Hindlimb muscle (tissue), 1 donor: Measurements from ENCODE around the gene FOXC1. TPM values are rescaled to one million over a fixed set of nuclear protein-coding genes. Genes with fewer than 3 reads are reported as not detected.

Source experiments
- DNase-seq: peaks from one replicate; pipeline ENCODE4 v3.0.0-alpha.2; 2013
- polyA plus RNA-seq: library from polyadenylated mRNA; unstranded; fragments of 120-200 nt; gene quantifications from one replicate; pipeline ENCODE4 v1.2.1, GENCODE V29; 2013; ENCODE audit not compliant: insufficient read length

The FOXC1 gene
- polyA plus RNA-seq, 1 donor = 2.0 TPM

DNA sequence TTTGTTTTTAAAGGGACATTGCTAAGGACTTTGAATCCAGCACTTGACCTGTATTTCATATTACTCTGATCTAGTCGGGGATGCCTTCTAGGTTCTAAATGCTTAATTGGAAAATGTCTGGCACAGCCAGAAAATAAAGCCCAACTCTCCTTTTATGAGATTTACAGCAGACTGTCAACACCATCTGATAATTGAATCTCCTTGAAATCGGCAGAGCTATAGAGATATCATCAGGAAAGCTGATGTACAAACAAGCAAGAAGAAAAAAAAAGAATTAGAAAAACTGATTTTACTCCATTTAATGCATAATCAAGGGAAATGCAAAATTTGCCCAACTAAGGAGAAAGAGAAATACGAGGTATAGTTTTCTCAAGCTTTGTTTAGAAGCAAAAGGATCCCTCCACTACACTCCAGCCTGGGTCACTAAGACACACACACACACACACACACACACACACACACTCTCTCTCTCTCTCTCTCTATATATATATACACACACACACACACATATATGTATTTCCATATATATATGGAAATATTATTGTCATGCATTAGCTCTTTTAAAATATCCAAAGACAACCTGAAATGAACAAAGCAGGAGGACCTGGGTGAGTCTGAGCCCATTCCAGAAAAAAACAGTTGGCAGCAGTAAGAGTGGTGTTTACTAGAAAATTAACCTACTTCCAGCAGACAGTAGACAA, 9.5 kb upstream of the FOXC1 start:
- DNase-seq = no peak

DNA sequence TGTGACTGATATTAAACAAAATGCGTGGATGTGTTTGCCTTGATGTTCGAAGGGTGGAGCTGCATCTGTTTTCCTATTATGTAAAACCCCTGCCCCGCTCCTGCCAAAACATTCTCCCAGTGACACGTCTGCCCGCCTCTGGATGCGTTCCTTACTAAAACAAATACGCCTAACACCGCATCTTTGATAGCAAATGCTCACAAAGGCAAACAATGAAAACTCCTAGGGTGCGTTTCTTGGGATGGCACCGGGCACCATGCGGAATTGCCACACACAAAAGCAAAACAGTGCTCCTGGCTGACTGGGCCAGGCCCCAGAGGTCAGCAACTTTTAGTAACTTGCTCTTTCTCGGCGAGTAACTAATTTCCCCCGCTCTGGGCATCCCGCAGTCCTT, 9.0 kb upstream of the FOXC1 start:
- DNase-seq = no peak

DNA sequence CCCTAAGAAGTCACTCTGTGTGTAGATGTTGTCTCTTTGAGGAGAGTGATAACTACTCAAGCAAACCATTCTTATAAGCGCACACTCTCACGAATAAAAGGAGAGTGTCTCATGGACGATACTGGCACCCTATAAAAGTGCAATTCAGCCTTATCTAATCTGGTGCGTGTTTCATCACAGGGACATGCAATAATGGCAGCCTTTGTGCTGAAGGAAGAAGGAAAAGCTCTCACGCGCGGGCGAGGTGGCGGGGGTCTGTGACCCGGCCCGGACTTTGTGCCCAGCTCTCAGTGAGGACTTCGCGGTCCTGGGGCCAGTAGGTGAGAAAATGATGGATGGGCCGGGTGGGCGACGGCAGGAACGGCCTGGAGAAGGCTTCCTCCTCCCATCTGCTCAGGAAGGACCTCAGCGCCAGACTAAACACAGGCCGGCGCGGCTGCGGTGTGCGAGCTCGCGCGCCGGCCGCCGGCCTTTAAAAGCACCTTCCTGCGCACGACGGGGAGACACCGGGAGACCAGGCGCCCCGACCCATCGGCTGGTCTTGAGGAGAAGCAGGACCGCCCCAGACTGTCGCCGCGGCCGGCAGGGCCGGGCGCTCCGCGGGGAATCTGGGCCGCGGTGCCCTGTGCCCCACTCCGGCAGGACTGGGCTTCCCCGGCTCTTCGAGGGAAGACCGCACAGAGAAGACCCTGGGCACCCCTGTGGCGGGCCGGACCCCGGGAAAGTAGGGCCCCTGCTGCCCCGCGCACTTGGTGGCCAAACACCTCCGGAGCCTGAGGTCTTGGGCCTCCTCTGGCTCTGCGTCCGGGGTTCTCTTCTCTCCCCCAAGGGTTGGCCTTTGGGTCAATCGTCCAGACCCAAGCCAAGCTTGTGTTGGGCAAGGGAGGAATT, 8.3 kb upstream of the FOXC1 start:
- no peak for DNase-seq

DNA sequence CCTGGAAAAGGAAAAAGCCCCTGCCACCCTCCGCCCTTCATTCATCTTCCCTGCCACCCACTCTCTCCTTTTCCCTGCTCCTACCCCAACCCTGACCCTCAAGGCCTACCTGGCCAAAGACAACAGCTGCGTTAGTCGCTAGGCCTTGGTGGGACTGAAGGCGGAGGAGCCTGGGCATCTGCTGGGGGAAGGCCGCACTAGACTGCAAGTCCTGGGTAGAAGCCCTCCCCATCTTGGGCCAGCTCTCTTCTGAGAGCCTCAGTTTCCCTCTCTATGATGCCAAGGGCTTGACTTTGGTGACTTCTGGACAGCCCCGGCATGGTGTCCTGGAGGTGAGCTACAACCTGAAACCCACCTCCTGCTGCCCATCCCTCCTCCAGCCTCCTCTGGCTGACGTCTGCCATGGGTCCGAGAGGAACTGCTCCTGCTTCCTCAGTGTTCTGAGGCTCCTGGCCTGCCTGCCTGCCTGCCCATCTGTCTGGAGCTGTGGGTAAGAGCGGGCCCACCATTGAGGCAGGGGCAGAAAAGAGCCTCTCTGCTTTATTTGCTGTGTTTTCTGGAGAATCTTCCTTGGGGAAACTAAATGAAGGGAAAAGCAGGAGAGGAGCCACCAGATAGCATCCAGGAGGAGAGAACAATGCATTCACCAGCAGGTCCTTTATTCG, 7.5 kb upstream of the FOXC1 start:
- DNase-seq = no peak

DNA sequence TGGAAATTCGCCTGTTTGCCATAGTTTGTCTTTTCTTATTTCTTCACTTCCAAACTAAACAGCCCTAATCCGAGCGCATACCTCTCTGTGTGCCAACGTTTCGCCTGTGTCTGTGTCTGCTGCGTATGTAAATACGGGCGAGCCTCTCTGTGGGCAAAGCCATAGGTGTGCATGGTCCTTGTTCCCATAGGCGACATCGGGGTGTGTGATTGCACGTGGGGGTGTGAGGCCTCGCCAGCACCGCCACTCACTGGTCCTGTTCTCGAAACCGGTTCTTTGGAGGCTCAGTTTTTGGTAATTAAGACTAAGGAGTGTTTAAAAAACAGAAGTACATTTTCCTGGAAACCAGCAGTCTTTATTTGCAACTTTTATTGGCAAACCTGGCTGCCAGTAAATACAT, 6.0 kb upstream of the FOXC1 start:
- DNase-seq = no peak

DNA sequence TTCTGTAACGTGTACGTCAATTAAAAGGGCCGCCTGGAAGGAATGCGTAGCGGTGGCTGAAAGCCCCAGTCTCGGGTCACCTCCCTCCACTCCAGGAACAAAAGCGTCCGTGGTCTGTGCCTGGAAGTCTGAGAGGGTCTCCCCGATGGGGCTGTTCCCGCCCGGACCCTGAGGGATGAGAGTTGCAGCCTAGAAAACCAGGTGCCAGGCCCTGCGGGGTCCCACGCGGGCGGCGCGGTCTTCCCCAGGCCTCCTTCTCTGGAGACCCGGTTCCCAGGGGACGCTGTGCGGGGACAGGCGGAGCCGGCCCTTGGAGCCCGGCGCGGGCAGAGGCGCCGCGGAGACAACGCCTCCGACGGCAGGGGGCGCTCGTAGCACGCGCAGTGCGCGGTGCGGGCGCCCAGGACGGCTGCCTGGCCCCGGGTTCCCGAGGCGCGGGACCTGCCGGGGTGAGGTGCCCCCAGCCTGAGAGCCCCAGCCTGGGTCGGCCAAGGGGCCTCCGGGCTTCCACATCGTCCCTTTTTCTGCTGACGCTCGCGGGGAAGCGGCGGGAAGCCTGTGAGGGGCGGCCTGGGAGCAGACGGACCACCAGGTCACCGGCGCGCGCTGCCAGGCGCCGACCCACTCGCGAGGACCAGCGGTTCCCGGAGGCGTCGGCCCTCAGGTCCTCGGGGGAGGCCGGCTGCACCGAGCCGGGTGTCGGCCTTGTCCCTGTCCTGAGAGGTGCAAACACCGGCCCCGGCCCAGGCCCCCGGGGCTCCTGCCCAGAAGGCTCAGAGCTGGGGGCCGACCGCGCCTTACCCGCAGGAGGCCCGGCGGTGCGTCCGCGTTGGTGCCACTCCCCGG, 5.3 kb upstream of the FOXC1 start:
- no peak for DNase-seq

DNA sequence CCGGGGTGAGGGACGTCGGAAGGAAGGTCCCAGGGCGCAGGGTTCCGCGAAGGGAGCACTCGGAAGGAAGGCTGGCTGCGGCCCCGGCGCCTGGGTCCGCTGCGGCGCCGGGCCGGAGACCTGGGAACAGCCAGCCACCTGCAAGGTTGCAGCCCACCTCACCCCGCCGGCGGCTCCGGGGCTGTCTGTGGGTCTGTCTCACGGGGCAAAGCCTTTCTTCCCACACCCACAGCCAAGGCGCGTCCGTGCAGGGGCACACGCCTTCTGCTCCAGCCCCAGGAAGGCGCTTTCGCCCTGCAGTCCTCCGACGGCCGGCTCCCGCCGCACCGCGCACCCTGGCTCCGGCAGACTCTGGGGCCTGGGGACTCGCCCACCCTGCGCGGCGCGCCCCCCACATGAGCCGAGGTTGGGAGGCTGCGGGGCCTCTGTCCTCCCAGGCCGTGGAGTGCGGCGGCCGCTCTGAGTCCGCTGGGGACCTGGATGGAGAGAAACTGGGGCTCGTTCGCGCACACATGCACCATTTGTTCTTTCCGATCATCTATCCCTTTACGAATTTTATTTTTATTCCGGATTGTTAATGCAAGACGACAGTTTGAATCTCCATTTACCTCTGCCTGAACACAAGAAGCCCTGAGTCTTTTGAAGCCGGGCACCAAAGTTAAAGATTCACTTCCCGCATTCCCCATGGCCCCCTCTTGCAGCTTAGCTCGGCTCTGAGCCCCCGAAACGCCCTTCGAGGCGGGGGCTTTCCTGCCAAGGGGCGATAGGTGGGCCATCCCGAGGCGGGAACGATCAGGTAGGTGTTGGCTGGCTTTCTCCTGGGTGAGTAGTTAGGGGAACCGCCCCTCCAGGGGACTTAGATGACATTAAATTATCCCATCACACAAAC, 4.5 kb upstream of the FOXC1 start:
- no peak for DNase-seq

DNA sequence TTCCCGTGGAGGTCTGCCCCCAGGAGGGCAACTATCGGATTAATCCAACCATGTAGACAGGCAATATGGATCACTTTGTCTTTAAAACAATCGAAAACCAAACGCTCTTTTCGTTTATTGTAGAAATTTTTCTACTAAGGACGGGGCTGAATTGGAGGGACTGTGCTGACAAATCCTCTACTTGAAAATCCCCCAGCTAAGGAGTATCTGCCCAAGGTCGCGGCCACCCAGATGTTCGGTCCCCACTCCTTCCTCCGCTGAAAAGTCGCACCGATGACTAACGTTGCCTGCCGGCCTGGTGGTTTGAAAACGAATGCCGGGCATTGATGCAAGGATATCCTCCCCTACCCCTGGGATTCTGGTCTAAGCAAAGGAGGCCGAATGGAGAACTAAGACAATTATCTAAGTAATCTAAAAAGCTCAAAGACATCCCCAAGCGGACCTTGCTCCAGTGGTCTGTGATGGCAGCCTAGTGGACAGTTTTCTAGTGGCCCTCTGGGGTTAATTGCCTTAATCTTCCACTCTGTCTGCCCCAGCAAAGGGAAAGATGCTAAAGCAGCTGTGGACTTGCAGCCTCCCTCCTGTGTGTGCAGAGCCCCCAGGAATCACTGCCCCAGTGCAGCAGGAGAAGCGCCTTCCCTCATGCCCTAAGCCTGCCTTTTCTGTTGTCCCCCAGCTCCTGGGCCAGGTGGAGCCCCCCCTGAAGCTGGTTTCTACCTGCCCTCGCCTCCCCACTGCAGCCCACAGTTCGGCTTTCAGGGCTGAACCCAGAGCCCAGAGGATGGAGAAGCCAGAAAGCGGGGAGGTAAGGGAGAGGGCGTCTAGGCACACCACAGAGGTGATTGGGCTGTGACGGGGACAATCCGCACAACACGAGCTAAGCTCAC, 3.6 kb upstream of the FOXC1 start:
- no peak for DNase-seq

DNA sequence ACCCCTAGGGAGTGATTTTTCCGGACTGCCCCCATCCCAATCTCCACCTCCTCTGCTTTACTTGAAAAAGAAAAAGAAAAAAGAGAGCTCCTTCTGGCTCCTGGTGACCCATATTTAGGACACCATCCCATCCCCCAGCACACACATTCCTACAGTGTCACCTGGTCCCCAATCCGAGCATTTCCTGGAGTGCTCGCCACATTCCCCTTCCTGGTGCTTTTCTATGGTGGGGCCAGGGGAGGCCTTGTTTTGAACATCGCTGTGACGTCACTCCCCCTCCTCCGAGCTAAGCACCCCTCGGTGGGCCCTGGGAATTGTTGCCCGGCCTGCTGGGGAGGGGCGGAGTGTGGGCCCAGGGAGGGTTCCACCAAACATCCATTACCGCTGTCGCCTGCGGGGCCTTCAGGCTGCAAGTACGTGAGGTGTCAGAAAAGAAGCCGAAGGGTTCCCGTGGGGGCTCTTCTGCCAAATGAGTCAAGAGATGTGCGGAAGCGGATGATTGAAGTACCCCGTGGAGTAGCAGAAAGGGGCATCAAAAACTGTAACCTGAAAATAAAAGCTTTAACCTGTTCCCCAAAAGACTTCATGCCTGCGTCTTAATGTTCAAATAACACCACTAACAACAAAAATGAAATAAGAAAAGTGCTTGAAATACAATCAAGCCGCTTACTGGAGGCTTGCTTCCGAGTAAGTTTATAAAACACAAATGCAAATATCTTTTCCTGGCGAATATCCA, 2.8 kb upstream of the FOXC1 start:
- DNase-seq = no peak

DNA sequence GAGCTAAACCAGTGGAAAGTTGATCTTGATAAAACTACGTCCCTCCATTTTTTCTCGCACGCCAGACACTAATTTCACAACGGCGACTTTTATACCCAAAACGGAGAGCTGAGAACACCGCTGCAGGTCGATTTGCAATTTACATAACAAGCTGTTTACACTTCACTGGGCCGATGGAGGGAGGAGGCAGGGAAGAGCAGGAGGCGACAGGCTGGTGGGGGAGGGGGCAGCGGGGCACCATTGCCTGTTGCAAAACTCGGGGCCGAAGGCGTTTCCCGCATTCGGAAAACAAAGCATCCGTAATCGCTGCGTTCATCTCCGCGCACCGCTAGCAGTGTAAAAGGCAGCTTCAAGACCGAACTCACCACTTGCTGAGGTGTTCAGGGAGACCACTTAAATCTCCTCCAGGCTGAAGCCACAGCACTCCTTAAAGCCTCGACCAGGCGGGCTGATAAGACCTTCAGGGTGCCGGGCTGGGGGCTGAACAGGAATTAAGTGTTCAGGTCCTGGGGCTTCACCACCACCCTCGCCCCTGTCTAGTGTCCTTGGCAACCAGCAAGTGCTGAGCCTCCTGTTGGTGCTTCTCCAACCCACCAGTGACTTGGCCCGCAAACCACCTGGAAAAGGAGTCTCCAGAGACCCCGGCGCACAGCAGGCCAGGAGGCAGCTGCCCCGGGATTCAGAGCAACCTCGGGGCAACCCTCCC, 2.0 kb upstream of the FOXC1 start:
- no peak for DNase-seq

DNA sequence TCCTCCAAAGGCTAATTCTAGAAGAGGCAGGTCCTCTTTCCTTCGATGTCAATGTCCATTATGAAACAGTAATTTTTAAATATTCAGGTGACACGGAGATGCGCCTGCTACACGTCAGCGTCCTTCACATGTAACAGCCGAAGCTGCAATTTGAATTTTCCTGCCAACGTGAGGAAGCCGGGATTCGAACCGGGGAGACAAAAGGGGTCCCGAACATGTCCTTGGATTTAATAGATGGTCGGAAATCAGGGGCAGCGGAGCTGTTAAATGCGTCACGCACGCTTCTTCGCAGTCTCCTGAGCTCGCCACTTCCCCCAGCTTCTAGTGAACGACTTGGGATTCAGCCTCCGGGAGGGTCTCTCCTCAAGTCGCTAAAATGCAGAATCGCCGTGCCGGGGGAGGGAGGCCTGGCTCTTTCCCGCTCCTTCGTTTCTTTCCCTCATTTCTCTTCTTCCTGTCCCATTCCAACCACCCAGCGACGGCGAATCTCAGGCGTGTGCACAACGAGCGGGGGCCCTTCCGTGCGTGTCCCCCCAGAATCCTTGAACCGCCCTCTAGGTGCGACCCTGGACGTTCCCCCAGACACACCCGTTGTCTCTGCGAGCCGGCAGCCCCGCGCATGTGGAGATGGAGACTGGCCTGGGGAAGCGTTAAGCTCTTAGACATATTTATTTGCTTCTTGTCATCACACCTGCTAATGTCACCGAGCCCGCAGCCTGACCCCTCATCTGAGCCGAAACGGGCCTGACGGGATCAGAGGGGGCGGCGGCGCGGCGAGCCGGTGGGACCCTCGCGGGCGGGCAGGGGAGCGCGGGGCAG, 1.3 kb upstream of the FOXC1 start:
- no peak for DNase-seq

DNA sequence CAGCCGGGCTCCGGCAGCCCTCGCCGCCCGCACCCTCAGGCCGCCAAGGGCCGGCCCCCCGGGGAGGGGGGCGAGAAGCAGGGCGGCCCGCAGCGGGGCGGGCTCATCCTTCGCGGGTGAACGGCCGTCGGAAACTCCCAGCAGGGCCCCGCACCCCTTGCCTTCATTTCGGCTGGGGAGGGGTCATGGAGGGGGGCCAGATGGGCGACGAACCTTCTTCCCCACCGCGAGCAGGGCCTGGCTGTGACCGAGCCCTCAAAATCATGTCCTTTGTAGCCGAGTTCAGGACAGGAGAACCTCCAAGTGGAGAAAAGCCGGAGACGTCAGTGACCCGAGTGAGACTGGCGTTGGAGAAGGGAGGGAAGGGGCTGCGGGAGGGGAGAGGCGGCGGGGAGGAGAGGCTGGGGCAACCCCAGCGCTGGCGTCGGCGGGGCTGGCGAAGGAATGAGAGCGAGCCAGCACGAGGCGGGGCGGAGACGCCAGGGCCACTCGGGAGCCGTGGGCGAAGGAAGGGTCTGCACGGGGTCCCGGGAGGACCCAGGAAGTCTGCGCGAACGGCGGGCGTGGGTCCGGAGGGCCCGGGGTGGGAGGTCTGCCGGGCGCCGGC, 571 bp upstream of the FOXC1 start:
- DNase-seq = no peak

DNA sequence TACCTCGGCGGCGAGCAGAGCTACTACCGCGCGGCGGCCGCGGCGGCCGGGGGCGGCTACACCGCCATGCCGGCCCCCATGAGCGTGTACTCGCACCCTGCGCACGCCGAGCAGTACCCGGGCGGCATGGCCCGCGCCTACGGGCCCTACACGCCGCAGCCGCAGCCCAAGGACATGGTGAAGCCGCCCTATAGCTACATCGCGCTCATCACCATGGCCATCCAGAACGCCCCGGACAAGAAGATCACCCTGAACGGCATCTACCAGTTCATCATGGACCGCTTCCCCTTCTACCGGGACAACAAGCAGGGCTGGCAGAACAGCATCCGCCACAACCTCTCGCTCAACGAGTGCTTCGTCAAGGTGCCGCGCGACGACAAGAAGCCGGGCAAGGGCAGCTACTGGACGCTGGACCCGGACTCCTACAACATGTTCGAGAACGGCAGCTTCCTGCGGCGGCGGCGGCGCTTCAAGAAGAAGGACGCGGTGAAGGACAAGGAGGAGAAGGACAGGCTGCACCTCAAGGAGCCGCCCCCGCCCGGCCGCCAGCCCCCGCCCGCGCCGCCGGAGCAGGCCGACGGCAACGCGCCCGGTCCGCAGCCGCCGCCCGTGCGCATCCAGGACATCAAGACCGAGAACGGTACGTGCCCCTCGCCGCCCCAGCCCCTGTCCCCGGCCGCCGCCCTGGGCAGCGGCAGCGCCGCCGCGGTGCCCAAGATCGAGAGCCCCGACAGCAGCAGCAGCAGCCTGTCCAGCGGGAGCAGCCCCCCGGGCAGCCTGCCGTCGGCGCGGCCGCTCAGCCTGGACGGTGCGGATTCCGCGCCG, 994 bp downstream of the FOXC1 start:
- no peak for DNase-seq

DNA sequence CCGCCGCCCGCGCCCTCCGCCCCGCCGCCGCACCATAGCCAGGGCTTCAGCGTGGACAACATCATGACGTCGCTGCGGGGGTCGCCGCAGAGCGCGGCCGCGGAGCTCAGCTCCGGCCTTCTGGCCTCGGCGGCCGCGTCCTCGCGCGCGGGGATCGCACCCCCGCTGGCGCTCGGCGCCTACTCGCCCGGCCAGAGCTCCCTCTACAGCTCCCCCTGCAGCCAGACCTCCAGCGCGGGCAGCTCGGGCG, 1.5 kb downstream of the FOXC1 start:
- DNase-seq = no peak

DNA sequence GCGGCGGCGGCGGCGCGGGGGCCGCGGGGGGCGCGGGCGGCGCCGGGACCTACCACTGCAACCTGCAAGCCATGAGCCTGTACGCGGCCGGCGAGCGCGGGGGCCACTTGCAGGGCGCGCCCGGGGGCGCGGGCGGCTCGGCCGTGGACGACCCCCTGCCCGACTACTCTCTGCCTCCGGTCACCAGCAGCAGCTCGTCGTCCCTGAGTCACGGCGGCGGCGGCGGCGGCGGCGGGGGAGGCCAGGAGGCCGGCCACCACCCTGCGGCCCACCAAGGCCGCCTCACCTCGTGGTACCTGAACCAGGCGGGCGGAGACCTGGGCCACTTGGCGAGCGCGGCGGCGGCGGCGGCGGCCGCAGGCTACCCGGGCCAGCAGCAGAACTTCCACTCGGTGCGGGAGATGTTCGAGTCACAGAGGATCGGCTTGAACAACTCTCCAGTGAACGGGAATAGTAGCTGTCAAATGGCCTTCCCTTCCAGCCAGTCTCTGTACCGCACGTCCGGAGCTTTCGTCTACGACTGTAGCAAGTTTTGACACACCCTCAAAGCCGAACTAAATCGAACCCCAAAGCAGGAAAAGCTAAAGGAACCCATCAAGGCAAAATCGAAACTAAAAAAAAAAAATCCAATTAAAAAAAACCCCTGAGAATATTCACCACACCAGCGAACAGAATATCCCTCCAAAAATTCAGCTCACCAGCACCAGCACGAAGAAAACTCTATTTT, 2.0 kb downstream of the FOXC1 start:
- DNase-seq = no peak

DNA sequence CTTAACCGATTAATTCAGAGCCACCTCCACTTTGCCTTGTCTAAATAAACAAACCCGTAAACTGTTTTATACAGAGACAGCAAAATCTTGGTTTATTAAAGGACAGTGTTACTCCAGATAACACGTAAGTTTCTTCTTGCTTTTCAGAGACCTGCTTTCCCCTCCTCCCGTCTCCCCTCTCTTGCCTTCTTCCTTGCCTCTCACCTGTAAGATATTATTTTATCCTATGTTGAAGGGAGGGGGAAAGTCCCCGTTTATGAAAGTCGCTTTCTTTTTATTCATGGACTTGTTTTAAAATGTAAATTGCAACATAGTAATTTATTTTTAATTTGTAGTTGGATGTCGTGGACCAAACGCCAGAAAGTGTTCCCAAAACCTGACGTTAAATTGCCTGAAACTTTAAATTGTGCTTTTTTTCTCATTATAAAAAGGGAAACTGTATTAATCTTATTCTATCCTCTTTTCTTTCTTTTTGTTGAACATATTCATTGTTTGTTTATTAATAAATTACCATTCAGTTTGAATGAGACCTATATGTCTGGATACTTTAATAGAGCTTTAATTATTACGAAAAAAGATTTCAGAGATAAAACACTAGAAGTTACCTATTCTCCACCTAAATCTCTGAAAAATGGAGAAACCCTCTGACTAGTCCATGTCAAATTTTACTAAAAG, 2.7 kb downstream of the FOXC1 start:
- no peak for DNase-seq
